Thyroid gland (tissue), 4 donors: ENCODE measurements around the gene TDRKH. TPM values are rescaled to one million over a fixed set of nuclear protein-coding genes. Genes with fewer than 3 reads are reported as not detected.

Experiments used
- DNase-seq, 2 donors: peaks; one replicate each; pipeline ENCODE4 v3.0.0-alpha.2; 2019
- H3K27ac ChIP-seq, 3 donors: fragments of 200-600 bp; sonication (generic); 1 replicate in 2 of 3; 2 replicates in 1 of 3; pipeline ENCODE4 v1.5.1; 2016 to 2019; ENCODE audit warnings: mild to moderate bottlenecking in 1 of 3, moderate library complexity in 1 of 3
- H3K27me3 ChIP-seq: fragments of 200-600 bp; sonication (generic); one replicate; pipeline ENCODE4 v1.5.1; 2019
- H3K36me3 ChIP-seq, 2 donors: fragments of 200-600 bp; sonication (generic); one replicate each; pipeline ENCODE4 v1.5.1; 2016 to 2019
- H3K4me1 ChIP-seq, 2 donors: fragments of 200-600 bp; sonication (generic); one replicate each; pipeline ENCODE4 v1.5.1; 2017 to 2019
- H3K4me3 ChIP-seq, 3 donors: fragments of 200-600 bp; sonication (generic); replicated peaks in 1 of 3; 1 replicate in 2 of 3; 2 replicates in 1 of 3; pipeline ENCODE4 v1.5.1; 2016; ENCODE audit warnings: mild to moderate bottlenecking in 1 of 3
- H3K9me3 ChIP-seq: fragments of 200-600 bp; sonication (generic); one replicate; pipeline ENCODE4 v1.5.1; 2017
- POLR2A ChIP-seq, 2 donors: fragments of 450-650 bp; IDR thresholded peaks; one replicate each; pipeline ENCODE4 v1.6.1; 2017; ENCODE audit warnings: antibody characterized with exemption in 2 of 2, mild to moderate bottlenecking in 2 of 2, moderate library complexity in 1 of 2
- WGBS, 2 donors: methylation state at CpG; one replicate each; pipeline ENCODE4 v1.1.5; 2017; 5-methylcytosine and 5-hydroxymethylcytosine counted together
- intact Hi-C: fragments of 100-400 bp; cut with DNase I; formaldehyde crosslinking; loops from one replicate; pipeline ENCODE4 v1.15.1; 2023
- total RNA-seq, 4 donors: library from RNA; depleted of rRNA; stranded (reverse); fragments of >200 nt; gene quantifications; one replicate each; pipeline ENCODE4 v1.2.3, GENCODE V29; 2016
- TF ChIP-seq, protein P1 (sequence below), 6 experiments: fragments of 200-600 bp in 3 of 6; fragments of 450-650 bp in 3 of 6; sonication (generic) in 3 of 6; IDR thresholded peaks; one replicate each; pipeline ENCODE4 v1.5.1; 2016 to 2019; ENCODE audit warnings: antibody characterized with exemption in 6 of 6, mild to moderate bottlenecking in 2 of 6, inconsistent platforms in 1 of 6, moderate library complexity in 1 of 6

TDRKH gene
- total RNA-seq, 4 donors from 2014 or later, result 10.8 to 17.1 (median 13.1) TPM

DNA sequence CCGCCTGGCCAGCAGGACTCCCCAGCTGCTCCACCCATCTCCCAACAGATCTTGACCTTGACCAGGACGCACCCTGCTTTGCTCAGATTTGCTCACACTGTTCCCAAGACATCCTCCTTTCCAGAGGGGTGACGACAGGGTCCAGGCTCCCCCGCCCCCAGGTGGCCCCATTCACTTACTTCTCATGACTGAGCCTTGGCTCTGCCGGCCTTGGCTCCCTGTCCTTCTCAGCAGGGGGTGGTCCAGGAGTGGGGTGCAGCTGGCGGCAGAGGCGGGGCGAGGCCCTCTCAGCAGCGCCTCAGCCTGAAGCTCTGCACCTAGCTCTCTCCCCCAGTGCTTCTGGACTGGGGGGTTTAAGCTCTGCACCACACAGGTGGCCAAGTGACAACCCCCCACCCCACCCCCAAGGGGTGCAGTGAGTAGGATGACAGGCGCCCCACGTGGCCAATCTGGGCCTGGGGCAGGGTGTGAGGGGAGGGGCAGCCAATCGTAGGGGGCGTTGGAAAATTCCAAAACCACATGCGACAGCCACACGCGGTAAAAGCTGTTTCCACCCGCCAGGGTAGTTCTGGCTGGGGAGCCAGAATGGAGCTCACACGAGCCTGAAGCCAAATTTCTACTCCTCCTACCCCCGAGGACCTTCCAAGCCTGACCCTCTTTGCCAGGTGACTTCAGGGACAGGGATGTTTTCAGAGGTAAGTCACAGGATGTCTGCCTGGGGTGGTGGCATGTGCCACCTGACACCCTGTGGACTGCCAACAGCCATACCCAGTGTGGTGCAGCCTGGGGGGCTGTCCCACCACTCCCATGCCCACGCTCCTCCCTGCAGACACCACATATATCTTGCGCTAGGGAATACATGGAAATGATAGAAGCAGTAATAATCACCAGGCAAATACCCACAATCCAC lies 35.7 kb upstream of the TDRKH start:
- Histone ChIP-seq H3K4me1 (peaks cover 33 to 37% of the 10 kb centered on the region in 2 donors), H3K27me3 (no peaks in the 10 kb centered on the region), H3K36me3 (no peaks in the 10 kb centered on the region), H3K9me3 (no peaks in the 10 kb centered on the region), H3K27ac (no peak overlapping the region), H3K4me3 (no peak overlapping the region)
- TF ChIP-seq, protein P1, sequence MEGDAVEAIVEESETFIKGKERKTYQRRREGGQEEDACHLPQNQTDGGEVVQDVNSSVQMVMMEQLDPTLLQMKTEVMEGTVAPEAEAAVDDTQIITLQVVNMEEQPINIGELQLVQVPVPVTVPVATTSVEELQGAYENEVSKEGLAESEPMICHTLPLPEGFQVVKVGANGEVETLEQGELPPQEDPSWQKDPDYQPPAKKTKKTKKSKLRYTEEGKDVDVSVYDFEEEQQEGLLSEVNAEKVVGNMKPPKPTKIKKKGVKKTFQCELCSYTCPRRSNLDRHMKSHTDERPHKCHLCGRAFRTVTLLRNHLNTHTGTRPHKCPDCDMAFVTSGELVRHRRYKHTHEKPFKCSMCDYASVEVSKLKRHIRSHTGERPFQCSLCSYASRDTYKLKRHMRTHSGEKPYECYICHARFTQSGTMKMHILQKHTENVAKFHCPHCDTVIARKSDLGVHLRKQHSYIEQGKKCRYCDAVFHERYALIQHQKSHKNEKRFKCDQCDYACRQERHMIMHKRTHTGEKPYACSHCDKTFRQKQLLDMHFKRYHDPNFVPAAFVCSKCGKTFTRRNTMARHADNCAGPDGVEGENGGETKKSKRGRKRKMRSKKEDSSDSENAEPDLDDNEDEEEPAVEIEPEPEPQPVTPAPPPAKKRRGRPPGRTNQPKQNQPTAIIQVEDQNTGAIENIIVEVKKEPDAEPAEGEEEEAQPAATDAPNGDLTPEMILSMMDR (IDR thresholded peaks at IDR 0.05), result no peak
- TF ChIP-seq POLR2A (IDR thresholded peaks at IDR 0.05), result no peak
- WGBS, 2 donors, result 60 to 63% methylated on average over 13 to 18 of the region's 21 CpGs
- DNase-seq, result peak; percentile 40 to 57
- intact Hi-C loops, result loop anchor here (10.0 kb wide), 1 partner anchor 241 kb away; no protein-coding TSS in a partner anchor

DNA sequence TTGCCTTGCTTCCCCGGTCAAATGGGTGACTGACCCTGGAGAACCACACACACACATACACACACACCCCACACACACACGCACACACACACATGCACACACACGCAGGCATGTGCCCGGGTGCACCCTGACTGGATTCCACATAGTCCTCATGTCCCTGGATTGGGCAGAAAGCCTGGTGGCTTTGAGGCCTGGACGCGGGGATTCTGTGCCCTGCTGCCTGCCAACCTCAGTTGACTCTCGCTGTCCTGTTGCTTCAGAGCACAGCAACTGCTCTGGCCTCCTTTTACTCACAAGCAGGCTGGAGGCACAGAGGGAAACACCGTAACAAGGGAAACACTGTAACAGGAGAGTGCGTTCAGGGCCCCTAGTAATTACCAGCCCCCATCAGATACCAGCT lies 34.9 kb upstream of the TDRKH start:
- Histone ChIP-seq H3K27ac (no peak overlapping the region), H3K9me3 (no peaks in the 10 kb centered on the region), H3K4me1 (peaks cover 26 to 35% of the 10 kb centered on the region in 2 donors), H3K4me3 (no peak overlapping the region), H3K27me3 (no peaks in the 10 kb centered on the region), H3K36me3 (no peaks in the 10 kb centered on the region)
- TF ChIP-seq POLR2A (IDR thresholded peaks at IDR 0.05), result no peak
- peak in 1 of 2 donors; percentile 25 for DNase-seq
- intact Hi-C loops, result loop anchor here (10.0 kb wide), 1 partner anchor 240 kb away; no protein-coding TSS in a partner anchor
- 74 to 75% methylated on average over 8 to 9 of the region's 9 CpGs for WGBS, 2 donors

DNA sequence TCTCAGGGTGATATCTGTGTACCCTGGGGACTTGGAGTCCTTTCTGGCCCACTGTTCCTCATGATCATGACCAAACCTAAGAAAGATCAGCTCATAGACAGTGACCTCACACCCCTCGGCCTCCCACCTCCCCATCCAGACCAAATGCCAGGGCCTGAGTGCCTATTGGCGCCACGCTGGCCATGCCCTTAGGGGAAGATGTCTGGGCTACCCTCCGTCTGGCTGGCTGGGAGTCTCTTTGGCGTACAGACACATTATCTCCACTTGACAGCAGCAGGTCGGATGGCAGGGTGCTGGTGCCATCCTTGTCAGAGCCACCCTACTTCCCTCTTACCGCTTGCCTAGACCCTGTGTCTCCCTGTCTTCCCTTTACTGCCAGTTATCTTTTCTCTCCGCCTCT lies 32.9 kb upstream of the TDRKH start:
- peaks cover 9 to 15% of the 10 kb centered on the region in 2 donors for H3K4me1 ChIP-seq
- H3K27ac ChIP-seq, result no peak overlapping the region
- WGBS, 2 donors, result 78 to 90% methylated on average over 8 of the region's 8 CpGs
- H3K27me3 ChIP-seq, result no peaks in the 10 kb centered on the region
- H3K4me3 ChIP-seq, result no peak overlapping the region
- no peak for DNase-seq
- no peaks in the 10 kb centered on the region for H3K9me3 ChIP-seq
- TF ChIP-seq, protein P1 (IDR thresholded peaks at IDR 0.05), result no peak
- TF ChIP-seq POLR2A (IDR thresholded peaks at IDR 0.05), result no peak
- no peaks in the 10 kb centered on the region for H3K36me3 ChIP-seq
- intact Hi-C loops, result loop anchor here (10.0 kb wide), 1 partner anchor 238 kb away; no protein-coding TSS in a partner anchor

DNA sequence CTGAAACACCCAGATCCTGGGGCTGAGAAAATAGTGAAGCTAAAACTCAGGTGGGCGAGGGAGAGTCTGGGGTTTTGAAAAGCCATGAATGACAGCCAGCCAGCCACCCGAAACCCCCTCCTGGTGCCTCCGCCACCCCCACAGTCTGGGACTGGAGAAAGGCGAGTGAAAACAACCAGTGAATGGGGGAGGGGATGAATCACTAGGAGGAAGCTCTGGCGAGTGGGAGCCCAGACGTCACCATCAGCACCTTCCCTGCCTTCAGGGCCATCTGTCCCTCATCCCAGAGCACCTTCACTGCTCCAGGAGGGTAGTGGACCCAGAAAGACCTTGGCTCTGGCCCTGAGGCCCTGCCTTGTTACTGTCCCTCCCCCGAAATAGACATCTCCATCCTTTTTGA lies 32.1 kb upstream of the TDRKH start:
- no peak for DNase-seq
- Histone ChIP-seq H3K36me3 (no peaks in the 10 kb centered on the region), H3K9me3 (no peaks in the 10 kb centered on the region), H3K27ac (no peak overlapping the region), H3K27me3 (no peaks in the 10 kb centered on the region), H3K4me1 (peaks cover 9 to 12% of the 10 kb centered on the region in 2 donors), H3K4me3 (no peak overlapping the region)
- TF ChIP-seq POLR2A (IDR thresholded peaks at IDR 0.05), result no peak
- TF ChIP-seq, protein P1 (IDR thresholded peaks at IDR 0.05), result no peak
- intact Hi-C loops, result loop anchor here (10.0 kb wide), 1 partner anchor 238 kb away; no protein-coding TSS in a partner anchor
- WGBS, 2 donors, result 78 to 86% methylated on average over 7 of the region's 7 CpGs

DNA sequence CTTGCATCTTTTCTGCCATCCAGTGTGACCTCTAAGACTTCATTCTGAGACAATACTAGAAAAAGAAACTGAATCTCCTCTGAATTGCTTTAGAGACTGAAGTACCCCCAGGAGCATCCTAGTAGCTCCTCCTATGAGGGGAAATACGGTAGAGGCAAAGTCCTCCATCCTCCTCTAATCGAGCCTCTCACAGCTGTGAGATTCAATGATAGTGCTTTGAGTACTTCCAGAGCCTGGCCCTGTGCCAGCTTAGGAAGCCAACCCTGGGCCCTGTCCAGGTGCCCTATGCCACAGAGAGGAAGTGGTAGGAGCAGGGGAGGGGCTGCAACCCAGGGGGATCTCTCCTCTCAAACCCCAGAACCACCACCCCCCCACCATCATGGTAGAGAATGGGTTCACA lies 30.6 kb upstream of the TDRKH start:
- H3K4me3 ChIP-seq, result no peak overlapping the region
- intact Hi-C loops, result loop anchor here (10.0 kb wide), 1 partner anchor 236 kb away; no protein-coding TSS in a partner anchor
- peak; percentile 69 for DNase-seq
- H3K27ac ChIP-seq, result no peak overlapping the region
- TF ChIP-seq, protein P1 (IDR thresholded peaks at IDR 0.05), result no peak
- TF ChIP-seq POLR2A (IDR thresholded peaks at IDR 0.05), result no peak
- no peaks in the 10 kb centered on the region for H3K9me3 ChIP-seq
- peaks cover 5 to 9% of the 10 kb centered on the region in 2 donors for H3K4me1 ChIP-seq
- H3K36me3 ChIP-seq, result peaks cover 0 to 9% of the 10 kb centered on the region in 2 donors
- no peaks in the 10 kb centered on the region for H3K27me3 ChIP-seq
- WGBS, 2 donors, result 5% methylated on average over 2 of the region's 2 CpGs; no CpG with 5 or more reads in 1 of the 2 donors
